Lower leg skin (tissue), 4 donors: ENCODE data around the gene ERMAP. TPM values are rescaled to one million over a fixed set of nuclear protein-coding genes. Genes with fewer than 3 reads are reported as not detected.

Experiments used
- DNase-seq, 2 donors: peaks; one replicate each; pipeline ENCODE4 v3.0.0-alpha.2; 2019; ENCODE audit warnings: low spot score in 2 of 2
- H3K4me3 ChIP-seq: fragments of 200-600 bp; sonication (generic); 2 replicates; pipeline ENCODE4 v1.5.1; 2017; ENCODE audit warnings: mild to moderate bottlenecking, low read depth; ENCODE audit not compliant: poor library complexity, severe bottlenecking
- CTCF ChIP-seq, 3 donors: fragments of 450-650 bp; IDR thresholded peaks; one replicate each; pipeline ENCODE4 v1.5.1; 2016; ENCODE audit warnings: antibody characterized with exemption in 3 of 3, mild to moderate bottlenecking in 3 of 3, moderate library complexity in 2 of 3
- POLR2A ChIP-seq, 2 donors: fragments of 450-650 bp; IDR thresholded peaks; one replicate each; pipeline ENCODE4 v1.6.1; 2016 to 2017; ENCODE audit warnings: antibody characterized with exemption in 2 of 2, mild to moderate bottlenecking in 1 of 2, moderate library complexity in 1 of 2
- WGBS, 2 donors: methylation state at CpG; one replicate each; pipeline ENCODE4 v1.1.5; 2018; 5-methylcytosine and 5-hydroxymethylcytosine counted together
- intact Hi-C: fragments of 100-400 bp; cut with DNase I; formaldehyde crosslinking; loops from one replicate; pipeline ENCODE4 v1.15.0; 2023; ENCODE audit warnings: low total_unique reads
- total RNA-seq, 4 donors: library from RNA; depleted of rRNA; stranded (reverse); fragments of >200 nt; gene quantifications; one replicate each; pipeline ENCODE4 v1.1.0, GENCODE V29; 2016

Gene ERMAP
- total RNA-seq, result 10 to 100 TPM in 1 of 4 donors, 1 to 10 TPM in 3; 8.0 to 11.5 (median 9.3) TPM

- 1 to 4% methylated on average over 10 to 56 of the region's 66 CpGs for WGBS, 2 donors
Measured at GRCh38 chr1:42816585-42817439, at the start of gene ERMAP, which contains the start of gene SVBP. Gene ERMAP (plus strand): TSS chr1:42817122. CDS start chr1:42830449, 13,327 bp downstream. Gene SVBP (minus strand): TSS chr1:42817397. CDS start chr1:42816544, 853 bp downstream.

GRCh38 chr1:42767510-42768000 is 49.4 kb upstream of the ERMAP start:
- intact Hi-C loops, result no loop called here
- peak overlapping the region; percentile 96 for H3K4me3 ChIP-seq
- DNase-seq, result no peak
- 3% methylated on average over 15 to 21 of the region's 23 CpGs for WGBS, 2 donors
- TF ChIP-seq CTCF (IDR thresholded peaks at IDR 0.05) (no peak), POLR2A (IDR thresholded peaks at IDR 0.05) (no peak)

More at GRCh38 chr1:42816585-42817439, at the start of gene ERMAP, which contains the start of gene SVBP:
- no peak for TF ChIP-seq POLR2A (IDR thresholded peaks at IDR 0.05)
- TF ChIP-seq CTCF (IDR thresholded peaks at IDR 0.05), result no peak
- H3K4me3 ChIP-seq, result peak within 1 kb of the TSS; percentile 53
- DNase-seq, result peak; percentile 88 to 98
- intact Hi-C loops, result no loop called here

GRCh38 chr1:42768172-42768571 is 48.8 kb upstream of the ERMAP start:
- no peak for DNase-seq
- no peak overlapping the region for H3K4me3 ChIP-seq
- intact Hi-C loops, result no loop called here
- TF ChIP-seq POLR2A (IDR thresholded peaks at IDR 0.05) (no peak), CTCF (IDR thresholded peaks at IDR 0.05) (no peak)
- 75 to 83% methylated on average over 2 of the region's 2 CpGs for WGBS, 2 donors

- intact Hi-C loops, result loop anchor here (10.0 kb wide), 1 partner anchor 305 kb away; no protein-coding TSS in a partner anchor
- WGBS, 2 donors, result 74 to 76% methylated on average over 3 of the region's 3 CpGs
- H3K4me3 ChIP-seq, result no peak overlapping the region
- no peak for DNase-seq
- TF ChIP-seq CTCF (IDR thresholded peaks at IDR 0.05), result no peak
- TF ChIP-seq POLR2A (IDR thresholded peaks at IDR 0.05), result no peak
Measured at GRCh38 chr1:42769811-42770210, 47.1 kb upstream of the ERMAP start.

- no peak for DNase-seq
- intact Hi-C loops, result loop anchor here (10.0 kb wide), 1 partner anchor 301 kb away; no protein-coding TSS in a partner anchor
- TF ChIP-seq POLR2A (IDR thresholded peaks at IDR 0.05), result no peak
- 49 to 87% methylated on average over 2 of the region's 2 CpGs for WGBS, 2 donors
- H3K4me3 ChIP-seq, result no peak overlapping the region
Measured at GRCh38 chr1:42773420-42773819, 43.5 kb upstream of the ERMAP start.

- no peak for DNase-seq
- intact Hi-C loops, result loop anchor here (10.0 kb wide), 1 partner anchor 300 kb away; no protein-coding TSS in a partner anchor
Measured at GRCh38 chr1:42774928-42775526, 41.9 kb upstream of the ERMAP start.

More at GRCh38 chr1:42774928-42775526, 41.9 kb upstream of the ERMAP start:
- WGBS, 2 donors, result 92 to 93% methylated on average over 5 of the region's 5 CpGs
- TF ChIP-seq CTCF (IDR thresholded peaks at IDR 0.05) (no peak), POLR2A (IDR thresholded peaks at IDR 0.05) (no peak)
- H3K4me3 ChIP-seq, result no peak overlapping the region
